Stimulated activated CD4-positive, alpha-beta T cell treated with anti-CD3 and anti-CD28 coated beads, Interleukin-12 subunit alpha, Interleukin-12 subunit beta, amount 100 ng/mL, for 24 hours (primary cell): Measurements from ENCODE around the gene TCEANC2.
"Not testable (repeated sequence)": the region's sequence is repeated elsewhere in the genome, so short reads cannot be mapped to it uniquely, and the experiment has no call there.

Experiments used
- DNase-seq, 2 experiments: peaks; one replicate each; pipeline ENCODE4 v3.0.0-alpha.2; 2020; ENCODE audit warnings: low read depth in 2 of 2

Gene TCEANC2

GRCh38 chr1:54052934-54053744 is at the start of gene TCEANC2, which contains the start of gene TMEM59:
TCEANC2 (plus strand) TSS chr1:54053608; CDS start chr1:54054423, 815 bp downstream.
TMEM59 (minus strand) TSS chr1:54053204; CDS start chr1:54053188, 16 bp downstream.
- peak; percentile 95 to 97 for DNase-seq

- DNase-seq, result not testable (repeated sequence)
Observed at GRCh38 chr1:54003750-54004480, 49.5 kb upstream of the TCEANC2 start.

GRCh38 chr1:54004481-54005049 is 48.8 kb upstream of the TCEANC2 start:
- DNase-seq, result no peak

GRCh38 chr1:54006508-54006907 is 46.9 kb upstream of the TCEANC2 start:
- no peak for DNase-seq

- no peak for DNase-seq
Observed at GRCh38 chr1:54007613-54008012, 45.8 kb upstream of the TCEANC2 start.

GRCh38 chr1:54008876-54009275 is 44.5 kb upstream of the TCEANC2 start:
- no peak for DNase-seq

GRCh38 chr1:54009406-54009805 is 44.0 kb upstream of the TCEANC2 start:
- no peak for DNase-seq

GRCh38 chr1:54010415-54011117 is 42.8 kb upstream of the TCEANC2 start:
- no peak for DNase-seq

GRCh38 chr1:54011316-54012007 is 41.9 kb upstream of the TCEANC2 start:
- DNase-seq, result no peak

GRCh38 chr1:54012008-54012325 is 41.4 kb upstream of the TCEANC2 start:
- DNase-seq, result no peak

GRCh38 chr1:54012863-54013262 is 40.5 kb upstream of the TCEANC2 start:
- no peak for DNase-seq

- DNase-seq, result no peak
Observed at GRCh38 chr1:54013393-54014008, 39.9 kb upstream of the TCEANC2 start.

GRCh38 chr1:54014009-54014629 is 39.3 kb upstream of the TCEANC2 start:
- DNase-seq, result no peak

GRCh38 chr1:54016343-54017282 is 36.8 kb upstream of the TCEANC2 start:
- DNase-seq, result no peak

GRCh38 chr1:54017979-54018378 is 35.4 kb upstream of the TCEANC2 start, which contains the start of gene LDLRAD1:
LDLRAD1 (minus strand) TSS chr1:54018186; CDS start chr1:54018112, 74 bp downstream.
- no peak for DNase-seq

- no peak for DNase-seq
Observed at GRCh38 chr1:54018635-54019034, 34.8 kb upstream of the TCEANC2 start.

GRCh38 chr1:54019562-54020176 is 33.7 kb upstream of the TCEANC2 start:
- not testable (repeated sequence) for DNase-seq

- no peak for DNase-seq
Observed at GRCh38 chr1:54024358-54024757, 29.1 kb upstream of the TCEANC2 start.

GRCh38 chr1:54024811-54025210 is 28.6 kb upstream of the TCEANC2 start:
- not testable (repeated sequence) for DNase-seq
